Endothelial cell of umbilical vein (primary cell): ENCODE data around the gene PDZD4. TPM values are rescaled to one million over a fixed set of nuclear protein-coding genes. Genes with fewer than 3 reads are reported as not detected.

Experiments used
- BruUV-seq: library from RNA; stranded (reverse); fragments of 400-500 nt; replicated peaks from 2 replicates; lab custom pipeline; 2021; lab: Mats Ljungman, UMichigan
- CTCF ChIA-PET: fragments of 300-600, 350-600 bp; sonication (Branson Sonifier 250); formaldehyde crosslinking; loops from one replicate; lab custom pipeline; 2021; ENCODE audit warnings: antibody characterized with exemption, inconsistent platforms; lab: Charles Lee
- POLR2A ChIA-PET: fragments of 300-600, 350-600 bp; sonication (Branson Sonifier 250); formaldehyde crosslinking; loops from one replicate; lab custom pipeline; 2021; ENCODE audit warnings: antibody characterized with exemption, inconsistent platforms; lab: Charles Lee
- DNase-seq: peaks from one replicate; pipeline ENCODE4 v3.0.0-alpha.2; 2011; ENCODE audit warnings: low read depth, low spot score
- FAIRE-seq: peaks from 2 replicates; lab custom pipeline; 2011; peaks lifted over from hg19 to GRCh38; lab: Jason Lieb, UNC
- H2AFZ ChIP-seq: 2 replicates; pipeline ENCODE4 v1.6.0; 2012; ENCODE audit warnings: low read depth, low read length, control low read depth, inconsistent platforms
- H3K27ac ChIP-seq: 2 replicates; pipeline ENCODE4 v1.5.1; 2011; ENCODE audit warnings: low read depth, mild to moderate bottlenecking, control low read depth, low read length, moderate library complexity; ENCODE audit not compliant: insufficient read depth
- H3K27me3 ChIP-seq, 2 experiments: 2 replicates each; pipeline versions ENCODE4 v1.6.0 to v1.6.1; 2011; ENCODE audit warnings: low read length in 2 of 2, mixed read lengths in 1 of 2; ENCODE audit not compliant: control insufficient read depth in 2 of 2, insufficient read depth in 2 of 2
- H3K36me3 ChIP-seq, 2 experiments: 2 replicates in 1 of 2; 3 replicates in 1 of 2; pipeline ENCODE4 v1.5.1; 2011; ENCODE audit warnings: low read length in 2 of 2, mild to moderate bottlenecking in 1 of 2, moderate library complexity in 1 of 2; ENCODE audit not compliant: control insufficient read depth in 2 of 2, insufficient read depth in 2 of 2; ENCODE audit errors: extremely low read depth in 1 of 2
- H3K4me1 ChIP-seq: 3 replicates; pipeline ENCODE4 v1.5.1; 2011; ENCODE audit warnings: mild to moderate bottlenecking, low read length; ENCODE audit not compliant: control insufficient read depth, insufficient read depth; ENCODE audit errors: extremely low read depth
- H3K4me2 ChIP-seq: 2 replicates; pipeline ENCODE4 v1.6.1; 2011; ENCODE audit warnings: low read length, control low read depth, mixed read lengths; ENCODE audit not compliant: insufficient read depth
- H3K4me3 ChIP-seq, 3 experiments: fragments of 200-600 bp in 1 of 3; sonication (generic), shearing (Covaris generic) in 1 of 3; replicated peaks in 1 of 3; 2 replicates each; pipeline ENCODE4 v1.5.1; 2011 to 2016; ENCODE audit warnings: control low read depth in 3 of 3, low read length in 3 of 3, mild to moderate bottlenecking in 2 of 3, inconsistent platforms in 1 of 3, low read depth in 1 of 3, moderate library complexity in 1 of 3; ENCODE audit not compliant: insufficient read depth in 1 of 3
- H3K79me2 ChIP-seq: 2 replicates; pipeline ENCODE4 v1.6.0; 2012; ENCODE audit warnings: low read length, inconsistent platforms; ENCODE audit not compliant: control insufficient read depth, insufficient read depth
- H3K9ac ChIP-seq: replicated peaks from 2 replicates; pipeline ENCODE3; 2011; ENCODE audit warnings: low read length, control low read depth; ENCODE audit not compliant: insufficient read depth; ENCODE audit errors: extremely low read depth
- H3K9me1 ChIP-seq: replicated peaks from 3 replicates; pipeline ENCODE4 v1.6.0; 2011; ENCODE audit warnings: mild to moderate bottlenecking, low read length; ENCODE audit not compliant: control insufficient read depth, insufficient read depth; ENCODE audit errors: extremely low read depth
- H3K9me3 ChIP-seq: replicated peaks from 2 replicates; pipeline ENCODE4 v1.5.1; 2012; ENCODE audit warnings: low read length, inconsistent platforms; ENCODE audit not compliant: control insufficient read depth, insufficient read depth
- H4K20me1 ChIP-seq: replicated peaks from 2 replicates; pipeline ENCODE3; 2011; ENCODE audit warnings: mild to moderate bottlenecking, low read length; ENCODE audit not compliant: control insufficient read depth, insufficient read depth; ENCODE audit errors: extremely low read depth
- EZH2 ChIP-seq: IDR thresholded peaks from 2 replicates; pipeline ENCODE4 v1.6.1; 2012; ENCODE audit warnings: borderline replicate concordance, low read depth, mild to moderate bottlenecking, moderate library complexity, low read length, inconsistent platforms; ENCODE audit not compliant: severe bottlenecking
- FOS ChIP-seq: IDR thresholded peaks from 2 replicates; pipeline ENCODE4 v1.6.1; 2011; ENCODE audit warnings: mild to moderate bottlenecking, low read length, moderate library complexity, borderline replicate concordance; ENCODE audit not compliant: insufficient read depth
- GATA2 ChIP-seq: IDR thresholded peaks from 2 replicates; pipeline ENCODE4 v1.7.0; 2011; ENCODE audit warnings: low read depth, mild to moderate bottlenecking, moderate library complexity, mixed read lengths, low read length; ENCODE audit not compliant: insufficient read length, insufficient read depth
- JUN ChIP-seq: IDR thresholded peaks from 2 replicates; pipeline ENCODE4 v1.6.1; 2011; ENCODE audit warnings: borderline replicate concordance, low read depth; ENCODE audit not compliant: insufficient read length, insufficient read depth
- MYC ChIP-seq: IDR thresholded peaks from one replicate; pipeline ENCODE4 v1.6.1; 2011; ENCODE audit warnings: mild to moderate bottlenecking, low read depth, low read length
- POLR2A ChIP-seq: IDR thresholded peaks from 2 replicates; pipeline ENCODE4 v1.6.1; 2012; ENCODE audit warnings: low read depth, mild to moderate bottlenecking, control low read depth, low read length
- POLR2AphosphoS5 ChIP-seq: IDR thresholded peaks from 2 replicates; pipeline ENCODE4 v1.6.1; 2012; ENCODE audit warnings: low read depth, mild to moderate bottlenecking, control low read depth, low read length, moderate library complexity; ENCODE audit not compliant: insufficient read depth
- dilution Hi-C: fragments of 300-500 bp; cut with MboI; formaldehyde crosslinking; loops from one replicate; pipeline ENCODE4 v1.15.0; 2019; ENCODE audit warnings: low sequenced_read_pairs; ENCODE audit not compliant: extremely low pct_ligation_motif_present
- intact Hi-C: fragments of 100-400 bp; cut with micrococcal nuclease; formaldehyde crosslinking; loops from one replicate; pipeline ENCODE4 v1.10.0; 2022
- polyA plus RNA-seq, 4 experiments: library from polyadenylated mRNA; depleted of rRNA in 3 of 4; stranded (reverse) in 3 of 4; unstranded in 1 of 4; fragments of >200 nt; gene quantifications; 2 replicates each; pipeline versions ENCODE4 v1.2.1 to v1.2.3, GENCODE V29; 2011 to 2012; ENCODE audit warnings: missing spikeins in 1 of 4
- total RNA-seq: library from RNA; stranded (reverse); gene quantifications from 2 replicates; pipeline ENCODE4 v1.2.3, GENCODE V29; 2021
- TF ChIP-seq, protein P1 (sequence below): IDR thresholded peaks from 2 replicates; pipeline ENCODE4 v1.6.1; 2011; ENCODE audit not compliant: insufficient read depth, insufficient read length
- TF ChIP-seq, protein P2 (sequence below), 2 donors: IDR thresholded peaks; 1 replicate in 1 of 2; 2 replicates in 1 of 2; pipeline ENCODE4 v1.5.1; 2011; ENCODE audit warnings: low read length in 2 of 2, mild to moderate bottlenecking in 2 of 2, moderate library complexity in 2 of 2, control low read depth in 1 of 2, inconsistent platforms in 1 of 2, low read depth in 1 of 2; ENCODE audit not compliant: insufficient read depth in 1 of 2; ENCODE audit errors: extremely low read depth in 1 of 2

The PDZD4 gene
- total and polyA plus RNA-seq, 2 donors (not counting 3 experiments of a cell fraction or from before 2014, with no cell fraction given) = 0.07 to 0.09 TPM

DNA sequence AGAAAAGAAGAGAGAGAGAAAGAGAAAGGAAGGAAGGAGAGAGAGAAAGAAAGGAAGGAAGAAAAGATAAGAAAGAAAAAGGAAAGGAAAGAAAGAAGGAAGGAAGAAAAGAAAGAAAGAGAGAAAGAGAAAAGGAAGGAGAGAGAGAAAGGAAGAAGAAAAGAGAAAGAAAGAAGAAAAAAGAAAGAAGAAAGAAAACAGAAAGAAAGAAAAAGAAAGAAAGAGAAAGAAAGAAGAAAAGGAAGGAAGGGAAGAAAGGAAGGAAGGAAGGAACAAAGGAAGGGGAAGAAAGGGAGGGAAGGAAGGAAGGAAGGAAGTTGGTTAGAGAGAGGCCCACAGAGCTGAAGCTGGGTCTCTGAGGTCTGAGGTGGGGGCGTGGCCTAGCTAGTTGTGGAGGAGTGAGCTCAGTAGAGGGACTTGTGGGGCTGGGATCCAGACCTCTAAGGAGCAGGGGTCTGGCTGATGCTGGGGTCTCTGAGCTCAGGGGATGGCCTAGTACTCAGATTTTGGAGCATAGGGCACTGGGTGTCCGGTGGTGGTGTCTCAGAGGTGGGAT is 27.1 kb upstream of the PDZD4 start:
- FAIRE-seq = no peak

DNA sequence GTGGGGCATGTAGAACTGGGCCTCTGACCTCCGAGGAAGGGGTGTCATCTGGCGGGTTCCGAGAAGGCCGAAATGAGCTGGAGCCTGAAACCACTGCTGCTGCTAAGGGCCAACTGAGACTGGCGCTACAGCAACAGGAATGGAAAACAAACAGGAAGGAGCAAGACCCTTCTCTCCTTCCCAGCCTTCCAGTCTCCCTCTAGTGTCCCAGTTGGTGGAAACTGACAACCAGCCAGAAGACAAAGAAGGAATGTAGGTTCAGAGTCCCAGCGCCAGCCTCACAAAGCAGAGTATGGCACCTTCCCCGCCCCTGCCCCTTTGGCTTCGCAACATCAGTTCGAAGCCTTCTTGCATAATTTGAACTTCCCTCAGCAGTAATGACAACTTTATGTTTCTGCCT is 24.4 kb upstream of the PDZD4 start:
- POLR2A ChIA-PET = no interaction called here
- Histone ChIP-seq H4K20me1 (no peaks in the 10 kb centered on the region), H3K36me3 (no peaks in the 10 kb centered on the region), H3K27ac (no peak overlapping the region), H3K4me1 (no peaks in the 10 kb centered on the region), H2AFZ (no peak overlapping the region), H3K9me1 (no peaks in the 10 kb centered on the region), H3K4me2 (no peak overlapping the region), H3K9ac (no peak overlapping the region), H3K4me3 (no peak overlapping the region), H3K27me3 (peaks cover 0 to 5% of the 10 kb centered on the region in 2 experiments), H3K79me2 (no peaks in the 10 kb centered on the region), H3K9me3 (no peaks in the 10 kb centered on the region)
- no peak for DNase-seq
- no TSS peak for BruUV-seq
- TF ChIP-seq EZH2 (no peak), MYC (no peak), POLR2AphosphoS5 (no peak), GATA2 (no peak), JUN (no peak), FOS (no peak), POLR2A (no peak)
- TF ChIP-seq, protein P1, sequence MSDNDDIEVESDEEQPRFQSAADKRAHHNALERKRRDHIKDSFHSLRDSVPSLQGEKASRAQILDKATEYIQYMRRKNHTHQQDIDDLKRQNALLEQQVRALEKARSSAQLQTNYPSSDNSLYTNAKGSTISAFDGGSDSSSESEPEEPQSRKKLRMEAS = no peak
- TF ChIP-seq, protein P2, sequence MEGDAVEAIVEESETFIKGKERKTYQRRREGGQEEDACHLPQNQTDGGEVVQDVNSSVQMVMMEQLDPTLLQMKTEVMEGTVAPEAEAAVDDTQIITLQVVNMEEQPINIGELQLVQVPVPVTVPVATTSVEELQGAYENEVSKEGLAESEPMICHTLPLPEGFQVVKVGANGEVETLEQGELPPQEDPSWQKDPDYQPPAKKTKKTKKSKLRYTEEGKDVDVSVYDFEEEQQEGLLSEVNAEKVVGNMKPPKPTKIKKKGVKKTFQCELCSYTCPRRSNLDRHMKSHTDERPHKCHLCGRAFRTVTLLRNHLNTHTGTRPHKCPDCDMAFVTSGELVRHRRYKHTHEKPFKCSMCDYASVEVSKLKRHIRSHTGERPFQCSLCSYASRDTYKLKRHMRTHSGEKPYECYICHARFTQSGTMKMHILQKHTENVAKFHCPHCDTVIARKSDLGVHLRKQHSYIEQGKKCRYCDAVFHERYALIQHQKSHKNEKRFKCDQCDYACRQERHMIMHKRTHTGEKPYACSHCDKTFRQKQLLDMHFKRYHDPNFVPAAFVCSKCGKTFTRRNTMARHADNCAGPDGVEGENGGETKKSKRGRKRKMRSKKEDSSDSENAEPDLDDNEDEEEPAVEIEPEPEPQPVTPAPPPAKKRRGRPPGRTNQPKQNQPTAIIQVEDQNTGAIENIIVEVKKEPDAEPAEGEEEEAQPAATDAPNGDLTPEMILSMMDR (IDR thresholded peaks at IDR 0.05; ENCODE audit: extremely low read depth in 1 of 2, insufficient read depth in 1 of 2, low read depth in 1 of 2, low read length in 2 of 2) = no peak
- CTCF ChIA-PET = no interaction called here
- intact Hi-C loops = no loop called here
- dilution Hi-C loops = no loop called here
- FAIRE-seq = no peak

More for the DNA sequence above, 27.1 kb upstream of the PDZD4 start:
- BruUV-seq = no TSS peak
- Histone ChIP-seq H3K27me3 (peaks cover 0 to 3% of the 10 kb centered on the region in 2 experiments), H3K79me2 (no peaks in the 10 kb centered on the region), H3K4me3 (no peak overlapping the region), H3K9me3 (no peaks in the 10 kb centered on the region), H4K20me1 (no peaks in the 10 kb centered on the region), H3K9me1 (no peaks in the 10 kb centered on the region), H3K9ac (no peak overlapping the region), H3K4me2 (no peak overlapping the region), H3K4me1 (no peaks in the 10 kb centered on the region), H3K36me3 (no peaks in the 10 kb centered on the region), H3K27ac (no peak overlapping the region), H2AFZ (no peak overlapping the region)
- CTCF ChIA-PET = no interaction called here
- intact Hi-C loops (no loop called here), dilution Hi-C loops (no loop called here)
- DNase-seq = no peak
- TF ChIP-seq, protein P1 = no peak
- POLR2A ChIA-PET = no interaction called here
